GM12878 (cell line): ENCODE measurements around the gene CTDP1. TPM values are rescaled to one million over a fixed set of nuclear protein-coding genes. Genes with fewer than 3 reads are reported as not detected.

Experiments
- BACH1 ChIP-seq: fragments of 450-650 bp; IDR thresholded peaks from 2 replicates; pipeline ENCODE4 v1.6.1; 2017; ENCODE audit warnings: mild to moderate bottlenecking, borderline replicate concordance
- CEBPZ ChIP-seq: fragments of 150-350 bp; IDR thresholded peaks from 2 replicates; pipeline ENCODE4 v1.6.1; 2016; ENCODE audit warnings: low read depth, low read length
- FOS ChIP-seq: IDR thresholded peaks from 3 replicates; pipeline ENCODE4 v1.6.1; 2011; ENCODE audit warnings: borderline replicate concordance; ENCODE audit not compliant: insufficient read length; ENCODE audit errors: extremely low read depth
- IKZF1 ChIP-seq: fragments of 450-650 bp; conservative IDR thresholded peaks from 2 replicates; pipeline ENCODE4 v1.6.1; 2017; ENCODE audit warnings: antibody characterized with exemption, mild to moderate bottlenecking
- MYC ChIP-seq: IDR thresholded peaks from 2 replicates; pipeline ENCODE4 v1.6.1; 2011; ENCODE audit warnings: mild to moderate bottlenecking, low read length, moderate library complexity, inconsistent platforms; ENCODE audit not compliant: insufficient read depth, insufficient replicate concordance, insufficient read length, severe bottlenecking
- NFYA ChIP-seq: IDR thresholded peaks from 2 replicates; pipeline ENCODE4 v1.6.1; 2011; ENCODE audit warnings: low read depth, mild to moderate bottlenecking, low read length, improper control_type of control experiment, borderline replicate concordance
- PAX8 ChIP-seq: fragments of 450-650 bp; IDR thresholded peaks from 2 replicates; pipeline ENCODE4 v1.6.1; 2017; ENCODE audit warnings: mild to moderate bottlenecking, moderate library complexity
- STAT3 ChIP-seq: IDR thresholded peaks from 2 replicates; pipeline ENCODE4 v1.6.1; 2011; ENCODE audit warnings: low read depth, low read length, improper control_type of control experiment
- ZBTB4 ChIP-seq: fragments of 450-650 bp; formaldehyde crosslinking; IDR thresholded peaks from 2 replicates; pipeline ENCODE4 v1.4.0; 2022; ENCODE audit warnings: mild to moderate bottlenecking, moderate library complexity
- ZNF207 ChIP-seq: fragments of 450-650 bp; IDR thresholded peaks from 2 replicates; pipeline ENCODE4 v1.6.1; 2014; ENCODE audit warnings: antibody characterized with exemption, mild to moderate bottlenecking, borderline replicate concordance
- polyA plus RNA-seq, 11 experiments: library from polyadenylated mRNA; depleted of rRNA in 4 of 11; unstranded in 6 of 11; stranded (reverse) in 5 of 11; fragments of >200 nt; fragmentation: Nextera tagmentation in 4 of 11; fragmentation: Illumina TruSeq in 1 of 11; extraction: Ambion mirVana in 4 of 11; extraction: Trizol in 1 of 11; gene quantifications; 1 replicate in 1 of 11; 2 replicates in 10 of 11; pipeline versions ENCODE4 v1.2.1 to v1.2.3, GENCODE V29; 2011 to 2016; ENCODE audit warnings: inconsistent platforms in 2 of 11, missing spikeins in 2 of 11, low read depth in 1 of 11
- total RNA-seq, 4 experiments: library from RNA; depleted of rRNA in 3 of 4; stranded (reverse); fragments of >200 nt in 3 of 4; fragmentation: Illumina TruSeq in 1 of 4; extraction: Trizol in 1 of 4; gene quantifications; 2 replicates each; pipeline versions ENCODE4 v1.2.1 to v1.2.3, GENCODE V29; 2013 to 2021

The CTDP1 gene
- total and polyA plus RNA-seq, 10 of the 15 experiments (the other 5 are each of a cell fraction or from before 2014, with no cell fraction given), result 0.32 to 31.3 (median 8.8) TPM

GRCh38 chr18:79713341-79713740 is 33.7 kb downstream of the CTDP1 start (continued):
- no peak for TF ChIP-seq CEBPZ
- TF ChIP-seq ZNF207, result no peak
- TF ChIP-seq FOS, result no peak
- TF ChIP-seq PAX8, result no peak
- no peak for TF ChIP-seq ZBTB4
- TF ChIP-seq BACH1, result no peak
- TF ChIP-seq IKZF1, result no peak
- no peak for TF ChIP-seq NFYA
- TF ChIP-seq STAT3, result no peak
- TF ChIP-seq MYC, result no peak
